Sigmoid colon (tissue), 7 donors: ENCODE results near the gene PJVK. TPM values are rescaled to one million over a fixed set of nuclear protein-coding genes. Genes with fewer than 3 reads are reported as not detected.

Source experiments
- DNase-seq: peaks from one replicate; pipeline ENCODE4 v3.0.0-alpha.2; 2019
- H3K27ac ChIP-seq, 4 donors: fragments of 200-600 bp; sonication (generic); one replicate each; pipeline ENCODE4 v1.5.1; 2016 to 2019; ENCODE audit warnings: mild to moderate bottlenecking in 1 of 4
- H3K27me3 ChIP-seq, 3 donors: fragments of 200-600 bp; sonication (generic); one replicate each; pipeline ENCODE4 v1.5.1; 2019; ENCODE audit warnings: mild to moderate bottlenecking in 1 of 3
- H3K36me3 ChIP-seq, 4 donors: fragments of 200-600 bp; sonication (generic); one replicate each; pipeline ENCODE4 v1.5.1; 2016 to 2019
- H3K4me1 ChIP-seq, 4 donors: fragments of 200-600 bp; sonication (generic); one replicate each; pipeline ENCODE4 v1.5.1; 2017 to 2019
- H3K4me3 ChIP-seq, 4 donors: fragments of 200-600 bp; sonication (generic); one replicate each; pipeline ENCODE4 v1.5.1; 2017 to 2019; ENCODE audit warnings: mild to moderate bottlenecking in 2 of 4, moderate library complexity in 1 of 4
- H3K9me3 ChIP-seq, 4 donors: fragments of 200-600 bp in 3 of 4; sonication (generic) in 3 of 4; one replicate each; pipeline versions ENCODE4 v1.5.1 to v1.6.1; 2013 to 2019
- CTCF ChIP-seq, 4 experiments: fragments of 450-650 bp in 3 of 4; fragments of 200-600 bp in 1 of 4; IDR thresholded peaks; one replicate each; pipeline ENCODE4 v1.5.1; 2016 to 2019; ENCODE audit warnings: antibody characterized with exemption in 4 of 4, mild to moderate bottlenecking in 3 of 4, moderate library complexity in 2 of 4
- EP300 ChIP-seq, 4 donors: sonication (generic); formaldehyde crosslinking; IDR thresholded peaks; one replicate each; pipeline ENCODE4 v1.6.1; 2017; ENCODE audit warnings: antibody characterized with exemption in 4 of 4
- POLR2A ChIP-seq, 2 donors: fragments of 450-650 bp; IDR thresholded peaks; one replicate each; pipeline ENCODE4 v1.6.1; 2016; ENCODE audit warnings: antibody characterized with exemption in 2 of 2, mild to moderate bottlenecking in 2 of 2, moderate library complexity in 2 of 2
- POLR2AphosphoS5 ChIP-seq, 4 donors: sonication (generic); formaldehyde crosslinking; IDR thresholded peaks; one replicate each; pipeline ENCODE4 v1.6.1; 2017; ENCODE audit warnings: antibody characterized with exemption in 4 of 4
- WGBS, 2 donors: extraction: QIAGEN DNeasy Blood & Tissue Kit; methylation state at CpG; one replicate each; pipeline ENCODE4 v1.1.7; 2013; 5-methylcytosine and 5-hydroxymethylcytosine counted together
- intact Hi-C: fragments of 100-400 bp; cut with DNase I; formaldehyde crosslinking; loops from one replicate; pipeline ENCODE4 v1.15.1; 2023
- polyA plus RNA-seq, 3 donors: library from polyadenylated mRNA; stranded (reverse); fragments of 200-250 nt; gene quantifications; one replicate each; pipeline ENCODE4 v1.2.3, GENCODE V29; 2013
- total RNA-seq, 4 donors: library from RNA; depleted of rRNA; stranded (reverse); fragments of >200 nt; gene quantifications; one replicate each; pipeline ENCODE4 v1.1.0, GENCODE V29; 2016
- donor health status: healthy with polysubstance abuse.
- donor health status: Bipolar disorder and iron deficiency.
- donor health status: healthy.

Gene PJVK
- total and polyA plus RNA-seq, 7 donors, result 0.85 to 8.3 (median 3.0) TPM; not detected in 2

GRCh38 chr2:178506101-178506500, 54.9 kb downstream of the PJVK start:
- H3K27me3 ChIP-seq, result no peaks in the 10 kb centered on the region
- WGBS, 2 donors, result 91 to 100% methylated on average over 1 of the region's 1 CpG
- intact Hi-C loops, result no loop called here
- no peak overlapping the region for H3K4me3 ChIP-seq
- H3K27ac ChIP-seq, result no peak overlapping the region
- no peak for DNase-seq
- TF ChIP-seq EP300 (IDR thresholded peaks at IDR 0.05), result no peak
- TF ChIP-seq POLR2A (IDR thresholded peaks at IDR 0.05), result no peak
- no peak for TF ChIP-seq CTCF (IDR thresholded peaks at IDR 0.05)
- no peak for TF ChIP-seq POLR2AphosphoS5 (IDR thresholded peaks at IDR 0.05)
- no peaks in the 10 kb centered on the region for H3K9me3 ChIP-seq
- peaks cover 12 to 78% (median 21%) of the 10 kb centered on the region in 4 donors for H3K36me3 ChIP-seq
- no peaks in the 10 kb centered on the region for H3K4me1 ChIP-seq

GRCh38 chr2:178506524-178506923, 55.3 kb downstream of the PJVK start:
- 33 to 83% methylated on average over 2 of the region's 2 CpGs for WGBS, 2 donors
- intact Hi-C loops, result no loop called here
- no peaks in the 10 kb centered on the region for H3K27me3 ChIP-seq
- H3K9me3 ChIP-seq, result no peaks in the 10 kb centered on the region
- no peak for DNase-seq
- no peak overlapping the region for H3K27ac ChIP-seq
- no peak for TF ChIP-seq CTCF (IDR thresholded peaks at IDR 0.05)
- peaks cover 12 to 78% (median 18%) of the 10 kb centered on the region in 4 donors for H3K36me3 ChIP-seq
- H3K4me3 ChIP-seq, result no peak overlapping the region
- no peaks in the 10 kb centered on the region for H3K4me1 ChIP-seq

- Histone ChIP-seq H3K4me1 (no peaks in the 10 kb centered on the region), H3K27me3 (no peaks in the 10 kb centered on the region), H3K4me3 (no peak overlapping the region), H3K9me3 (no peaks in the 10 kb centered on the region), H3K36me3 (peaks cover 11 to 78% (median 13%) of the 10 kb centered on the region in 4 donors), H3K27ac (no peak overlapping the region)
- 20 to 71% methylated on average over 1 of the region's 1 CpG for WGBS, 2 donors
- no peak for DNase-seq
- intact Hi-C loops, result no loop called here
- no peak for TF ChIP-seq EP300 (IDR thresholded peaks at IDR 0.05)
- no peak for TF ChIP-seq POLR2AphosphoS5 (IDR thresholded peaks at IDR 0.05)
- no peak for TF ChIP-seq POLR2A (IDR thresholded peaks at IDR 0.05)
- TF ChIP-seq CTCF (IDR thresholded peaks at IDR 0.05), result no peak
Measured at GRCh38 chr2:178506949-178507348, 55.8 kb downstream of the PJVK start.

- no peaks in the 10 kb centered on the region for H3K9me3 ChIP-seq
- no peak overlapping the region for H3K27ac ChIP-seq
- H3K4me1 ChIP-seq, result no peaks in the 10 kb centered on the region
- no peak for DNase-seq
- intact Hi-C loops, result no loop called here
- H3K4me3 ChIP-seq, result no peak overlapping the region
- H3K36me3 ChIP-seq, result peaks cover 0 to 77% (median 5%) of the 10 kb centered on the region in 4 donors
- TF ChIP-seq EP300 (IDR thresholded peaks at IDR 0.05), result no peak
- TF ChIP-seq CTCF (IDR thresholded peaks at IDR 0.05), result no peak
- no peak for TF ChIP-seq POLR2A (IDR thresholded peaks at IDR 0.05)
- no peak for TF ChIP-seq POLR2AphosphoS5 (IDR thresholded peaks at IDR 0.05)
- WGBS, 2 donors, result 95 to 98% methylated on average over 2 of the region's 2 CpGs
- H3K27me3 ChIP-seq, result no peaks in the 10 kb centered on the region
Measured at GRCh38 chr2:178508646-178509045, 57.5 kb downstream of the PJVK start.

GRCh38 chr2:178510384-178510783, 59.2 kb downstream of the PJVK start:
- H3K27ac ChIP-seq, result no peak overlapping the region
- WGBS, 2 donors, result 87 to 94% methylated on average over 6 of the region's 6 CpGs
- H3K9me3 ChIP-seq, result no peaks in the 10 kb centered on the region
- H3K36me3 ChIP-seq, result peaks cover 0 to 60% (median 4%) of the 10 kb centered on the region in 4 donors
- TF ChIP-seq POLR2A (IDR thresholded peaks at IDR 0.05), result no peak
- TF ChIP-seq CTCF (IDR thresholded peaks at IDR 0.05), result no peak
- TF ChIP-seq POLR2AphosphoS5 (IDR thresholded peaks at IDR 0.05), result no peak
- no peak for TF ChIP-seq EP300 (IDR thresholded peaks at IDR 0.05)
- H3K4me1 ChIP-seq, result no peaks in the 10 kb centered on the region
- intact Hi-C loops, result no loop called here
- no peaks in the 10 kb centered on the region for H3K27me3 ChIP-seq
- no peak overlapping the region for H3K4me3 ChIP-seq
- no peak for DNase-seq
